ENCODE measurements around the gene TLN1.

Gene TLN1

DNA sequence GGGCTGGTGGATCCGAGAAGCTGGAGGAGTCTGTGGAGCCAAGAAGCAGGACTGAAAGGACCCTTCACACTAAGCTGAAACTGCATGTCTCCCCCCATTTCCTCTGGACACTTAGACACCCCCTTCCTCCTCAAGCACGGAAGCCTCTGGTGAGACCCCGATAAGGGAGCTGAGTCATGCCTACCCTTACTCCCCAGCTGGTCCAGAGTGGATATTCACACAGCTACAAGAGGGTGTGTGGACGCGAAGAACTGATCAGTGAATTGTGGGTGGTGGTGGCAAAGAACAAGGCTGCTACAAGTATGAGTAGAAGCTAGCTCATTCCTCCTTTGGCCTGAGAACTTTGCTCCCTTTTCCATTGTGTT is 4.3 kb downstream of the TLN1 start:
- DNase-seq = no peak

DNA sequence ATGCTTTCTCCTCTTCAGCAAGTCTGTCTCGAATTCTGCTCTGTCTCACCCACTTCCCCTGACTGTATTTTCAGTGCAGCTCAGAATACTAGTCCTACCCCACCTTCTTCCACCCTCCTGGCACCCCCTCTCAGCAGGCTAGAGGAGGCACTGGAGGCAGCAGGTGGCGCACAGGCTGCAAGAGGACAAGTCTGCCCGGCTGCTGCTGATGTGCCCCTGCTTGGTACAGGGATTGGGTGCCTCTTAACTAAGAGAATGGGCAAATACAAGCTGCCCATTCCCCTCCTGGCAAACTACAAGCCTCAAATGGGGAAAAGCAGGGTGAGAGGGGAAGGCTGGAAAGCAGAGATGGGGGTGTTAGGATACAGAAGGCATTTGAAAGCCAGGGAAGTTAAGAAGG is 5.1 kb downstream of the TLN1 start:
- no peak for DNase-seq

DNA sequence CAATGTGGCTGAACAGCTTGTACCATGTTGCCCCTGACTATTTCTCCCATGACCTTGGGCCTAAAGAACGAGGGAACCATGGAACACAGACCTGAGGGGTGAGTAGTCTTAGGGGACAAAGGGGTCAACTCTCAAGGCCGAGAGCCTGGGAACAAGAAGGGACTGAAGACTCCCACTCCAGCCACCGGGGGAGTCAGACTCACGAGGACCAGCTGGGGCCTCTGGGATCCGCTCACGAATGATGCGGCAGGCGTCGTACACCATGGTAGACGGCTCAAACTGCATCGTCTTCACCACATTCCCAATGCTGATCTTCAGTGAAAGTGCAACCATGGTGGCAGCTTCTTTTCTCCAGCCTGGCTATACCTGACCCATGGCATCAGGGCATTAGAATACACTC is 6.6 kb downstream of the TLN1 start:
- DNase-seq = no peak

GRCh38 chr9:35723908-35724307 is 8.1 kb downstream of the TLN1 start:
- no peak for DNase-seq

GRCh38 chr9:35723426-35723825 is 8.6 kb downstream of the TLN1 start:
- no peak for DNase-seq

DNA sequence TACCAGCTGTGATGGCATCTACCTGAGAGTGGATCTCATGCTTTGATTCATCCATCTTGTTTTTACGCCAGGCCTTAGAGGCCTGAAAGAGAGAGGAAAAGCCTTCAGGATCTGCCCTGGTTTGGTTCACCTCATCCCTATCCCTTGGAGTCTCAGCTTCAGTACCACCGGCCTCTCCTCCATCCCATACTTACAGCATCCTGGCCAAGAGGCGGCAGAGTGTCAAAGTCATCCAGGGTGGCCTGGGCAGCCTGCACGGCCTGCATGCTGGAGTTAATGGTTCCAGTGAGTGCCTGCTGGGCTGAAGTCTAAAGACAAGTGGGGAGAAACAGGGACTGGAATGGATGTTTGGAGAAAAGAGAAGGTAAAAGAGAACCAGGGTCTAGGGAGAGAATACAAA is 12.4 kb downstream of the TLN1 start:
- no peak for DNase-seq

DNA sequence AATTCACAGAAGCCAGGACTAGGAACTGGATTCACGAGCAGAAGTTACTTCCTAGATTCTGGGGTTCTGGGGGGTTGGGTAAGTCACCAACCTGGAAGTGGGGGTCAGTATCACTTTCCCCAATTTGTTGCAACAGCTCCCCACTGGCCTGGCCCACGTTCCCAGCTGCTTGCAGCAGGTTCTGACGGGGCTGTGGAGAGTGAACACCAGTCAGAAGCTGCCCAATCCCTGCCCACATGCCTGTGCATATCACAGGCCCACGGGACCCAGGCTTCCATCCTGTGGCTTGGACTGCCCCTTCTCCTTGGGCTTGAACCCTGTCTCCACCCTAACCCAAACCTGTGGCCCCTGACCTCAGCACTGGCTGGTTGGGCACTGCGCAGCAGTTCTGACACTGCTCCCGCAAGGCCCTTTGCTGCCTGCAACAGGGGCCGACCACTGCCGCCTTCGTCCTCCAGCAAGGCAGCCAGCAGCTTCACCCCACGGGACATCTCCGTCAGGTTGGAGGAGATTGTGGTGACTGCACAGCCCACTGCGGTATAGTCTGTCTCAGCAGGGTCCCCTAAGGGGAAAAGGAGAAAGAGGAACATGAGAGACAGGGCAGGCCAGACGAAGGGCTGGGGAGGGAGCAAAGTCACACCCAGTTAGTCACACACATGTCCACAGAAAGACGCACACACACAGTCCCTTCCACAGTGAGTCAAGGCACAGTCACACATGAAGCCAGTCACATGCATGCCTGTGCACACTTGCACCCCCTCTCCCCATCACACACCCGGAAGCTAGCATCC is 13.1 kb downstream of the TLN1 start:
- no peak for DNase-seq

DNA sequence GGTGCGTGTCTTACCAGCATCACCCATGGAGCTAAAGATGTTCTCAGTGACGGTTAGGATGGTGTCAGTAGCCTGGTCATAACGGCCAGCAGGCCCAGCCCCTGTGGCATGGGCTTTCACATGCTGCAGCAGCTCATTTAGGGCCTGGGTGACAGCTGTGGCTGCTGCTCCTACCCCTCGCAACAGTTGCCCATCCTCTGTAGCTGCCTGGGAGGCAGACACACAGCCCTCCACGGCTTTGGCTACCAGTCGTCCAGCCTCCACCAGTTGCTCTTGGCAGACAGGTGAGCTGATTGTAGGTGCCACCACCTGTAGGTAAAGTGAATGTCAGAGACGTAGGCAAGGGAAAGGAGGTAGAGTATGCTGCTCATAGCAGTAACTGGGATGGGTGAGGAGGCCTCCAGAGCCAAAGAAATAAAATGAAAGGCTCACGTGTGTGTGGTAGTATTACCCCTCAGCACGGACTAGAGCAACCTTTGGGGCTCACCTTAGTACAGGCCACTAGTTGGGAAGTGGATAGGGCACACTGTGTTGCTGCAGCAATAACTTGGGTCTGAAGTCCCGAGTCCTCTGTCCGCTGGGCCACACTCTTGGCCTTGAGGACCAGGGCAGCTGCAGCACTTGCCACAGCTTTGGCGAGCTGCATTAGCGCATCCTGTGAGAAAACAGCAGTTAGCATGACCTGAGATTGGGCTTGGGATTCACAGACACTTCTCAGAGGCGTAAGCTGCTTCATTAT is 14.7 kb downstream of the TLN1 start:
- no peak for DNase-seq

- DNase-seq = no peak
Observed at GRCh38 chr9:35716230-35716629, 15.8 kb downstream of the TLN1 start.

DNA sequence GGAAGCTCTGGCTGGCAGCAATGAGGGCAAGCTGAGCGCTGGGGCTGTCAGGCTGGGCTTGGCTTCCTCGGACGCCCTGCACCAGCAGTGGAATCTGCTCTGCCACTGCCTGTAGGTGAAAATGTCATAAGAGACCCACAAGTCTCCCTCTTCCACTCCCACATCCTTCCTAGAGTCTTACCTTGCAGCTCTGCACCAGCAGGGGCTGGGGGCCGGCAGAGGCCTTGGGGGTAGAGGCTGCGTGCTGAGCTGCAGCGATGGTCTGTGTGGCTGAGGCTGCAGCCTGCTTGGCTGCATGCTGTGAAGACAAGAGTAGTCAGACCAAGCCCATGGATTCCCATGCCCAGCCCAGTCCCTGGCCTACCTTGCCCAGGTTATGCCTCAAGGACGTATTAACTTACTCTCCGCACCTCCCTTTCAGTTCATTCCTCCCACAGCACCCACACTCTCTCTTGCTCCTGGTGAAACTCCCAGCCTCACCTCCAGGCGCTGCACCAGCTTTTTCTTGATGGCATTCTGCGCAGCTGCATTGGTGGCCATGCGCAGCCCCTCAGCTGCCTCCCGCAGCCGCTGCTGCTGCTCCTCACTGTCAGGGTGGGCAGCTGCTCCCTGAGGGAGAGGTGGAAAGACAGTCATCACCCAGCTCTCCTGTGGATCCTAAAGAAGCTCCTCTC is 17.3 kb downstream of the TLN1 start:
- DNase-seq = no peak

GRCh38 chr9:35714123-35714522 is 17.9 kb downstream of the TLN1 start:
- DNase-seq = no peak

DNA sequence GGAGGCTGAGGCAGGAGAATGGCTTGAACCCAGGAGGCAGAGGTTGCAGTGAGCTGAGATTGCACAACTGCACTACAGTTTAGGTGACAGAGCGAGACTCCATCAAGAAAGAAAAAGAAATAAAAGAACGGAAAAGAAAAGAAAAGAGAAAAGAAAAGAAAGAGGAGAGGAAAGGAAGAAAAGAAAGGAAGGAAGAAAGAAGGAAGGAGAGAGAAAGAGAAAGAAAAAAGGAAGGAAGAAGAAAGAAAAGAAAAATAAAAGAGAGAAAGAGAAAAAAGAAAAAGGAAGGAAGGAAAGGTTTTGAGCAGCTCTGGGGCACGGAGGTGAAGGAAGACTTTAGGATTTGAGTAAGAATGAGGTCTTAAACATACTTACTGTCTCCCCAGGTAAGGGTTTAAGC is 18.4 kb downstream of the TLN1 start:
- no peak for DNase-seq

- DNase-seq = no peak
Observed at GRCh38 chr9:35712762-35713400, 19.1 kb downstream of the TLN1 start.

- no peak for DNase-seq
Observed at GRCh38 chr9:35711501-35712428, 20.2 kb downstream of the TLN1 start.

DNA sequence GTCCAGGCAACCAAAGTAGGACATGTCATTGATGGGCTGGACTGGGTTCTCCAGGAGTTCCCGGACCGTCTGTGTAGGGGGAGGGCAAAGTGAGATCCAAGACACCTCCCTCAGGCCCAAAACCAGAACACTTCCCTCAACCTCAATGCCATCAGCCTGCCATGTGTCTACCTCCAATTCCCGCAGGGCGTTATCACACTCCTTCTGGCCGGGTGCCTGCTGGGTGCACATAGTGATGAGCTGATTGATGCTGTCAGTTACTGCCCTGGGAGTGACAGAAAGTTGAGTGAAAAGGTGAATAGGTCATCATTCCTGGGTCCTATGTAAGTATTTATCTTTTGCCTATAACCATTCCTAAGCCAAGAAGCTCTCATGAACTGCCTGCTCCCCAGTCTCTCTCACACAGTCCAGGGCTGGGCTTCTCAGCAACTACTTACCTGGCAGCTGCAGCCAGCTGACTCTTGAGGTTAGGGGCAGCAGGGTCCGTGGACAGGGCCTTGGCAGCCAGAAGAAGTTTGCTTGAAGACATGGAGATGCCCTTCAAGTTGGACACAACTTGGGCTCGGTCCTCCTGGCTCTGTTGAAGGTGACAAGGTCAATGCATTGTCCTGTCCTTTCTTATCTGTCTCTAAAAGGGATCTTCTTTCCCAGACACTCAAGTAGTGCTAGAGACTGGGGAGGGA is 21.0 kb downstream of the TLN1 start:
- no peak for DNase-seq

GRCh38 chr9:35708146-35708545 is 23.8 kb downstream of the TLN1 start:
- DNase-seq = no peak

DNA sequence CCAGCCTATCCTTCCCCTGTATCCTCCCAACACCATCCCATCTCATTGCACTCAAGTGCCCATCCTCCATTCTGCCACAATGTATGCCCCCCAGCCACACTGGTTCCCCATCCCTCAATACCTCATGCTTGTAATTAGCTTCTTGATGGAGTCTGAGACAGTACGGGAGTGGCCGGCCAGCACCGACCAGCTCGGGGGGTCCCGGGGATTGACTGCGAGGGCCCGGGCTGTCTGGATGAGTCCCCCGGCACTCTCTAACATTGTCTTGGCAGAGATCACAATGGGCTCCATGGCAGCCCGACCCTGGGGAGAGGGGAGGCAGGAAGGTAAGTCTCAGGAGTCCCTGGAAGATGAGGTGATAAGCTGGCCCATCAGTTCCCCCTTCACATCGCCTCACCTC is 25.0 kb downstream of the TLN1 start:
- no peak for DNase-seq

DNA sequence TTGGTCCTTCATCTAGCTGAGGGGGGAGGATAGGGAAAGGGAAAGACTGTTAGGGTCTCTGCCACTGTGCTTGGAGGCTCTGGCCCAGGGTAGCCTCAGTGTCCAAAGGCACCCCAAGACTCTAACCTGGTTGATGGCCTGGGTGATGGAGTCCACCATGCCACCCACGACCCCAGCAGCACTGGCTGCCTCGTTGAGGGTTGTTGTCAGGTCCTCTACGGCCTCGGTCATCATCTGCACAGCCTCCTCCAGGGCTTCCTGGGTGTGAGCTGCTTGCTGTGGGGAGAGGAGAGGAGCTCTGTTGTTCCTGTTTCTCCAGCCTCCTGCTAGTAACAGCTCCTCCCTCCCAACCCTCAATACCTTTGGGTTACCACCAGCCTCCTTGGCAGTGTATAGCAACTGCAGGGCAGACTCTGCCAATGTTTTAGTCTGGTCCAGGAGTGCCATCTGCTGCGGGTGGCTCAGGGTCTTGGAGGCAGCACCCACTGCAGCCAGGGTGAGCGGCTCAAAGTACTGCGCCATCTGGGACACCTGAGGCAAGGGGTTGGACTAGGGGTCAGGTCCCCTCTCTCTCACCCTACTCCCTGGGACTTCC is 26.1 kb downstream of the TLN1 start:
- DNase-seq = no peak

- DNase-seq = no peak
Observed at GRCh38 chr9:35705372-35705771, 26.6 kb downstream of the TLN1 start.

- no peak for DNase-seq
Observed at GRCh38 chr9:35703906-35704672, 27.9 kb downstream of the TLN1 start.

DNA sequence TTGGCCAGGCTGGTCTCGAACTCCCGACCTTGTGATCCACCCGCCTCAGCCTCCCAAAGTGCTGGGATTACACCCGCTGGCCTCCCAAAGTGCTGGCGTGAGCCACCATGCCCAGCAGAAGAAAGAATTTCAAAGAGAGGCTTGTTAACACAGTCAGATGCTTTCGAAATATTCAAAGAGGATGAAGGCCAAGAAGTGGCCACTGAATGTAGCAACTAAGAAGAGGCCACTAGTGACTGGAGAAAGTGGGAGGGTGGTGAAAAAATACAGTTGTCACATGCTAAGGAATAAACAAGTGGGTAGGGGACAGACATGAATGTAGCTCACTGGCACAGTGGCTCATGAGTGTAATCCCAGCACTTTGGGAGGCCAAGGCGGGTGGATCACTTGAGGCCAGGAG is 29.3 kb downstream of the TLN1 start:
- no peak for DNase-seq
